T-cell (primary cell): ENCODE results near the gene RAB11FIP4. TPM values are rescaled to one million over a fixed set of nuclear protein-coding genes. Genes with fewer than 3 reads are reported as not detected.

Experiments used
- ATAC-seq, 4 experiments: fragments of 200-7000 bp in 3 of 4; fragments of 150-1000 bp in 1 of 4; cut with Tn5 transposase; replicated peaks in 1 of 4; 1 replicate in 3 of 4; 2 replicates in 1 of 4; pipeline ENCODE4 v1.10.0; 2021; ENCODE audit warnings: moderate library complexity in 3 of 4, mild to moderate bottlenecking in 2 of 4, moderate number of reproducible peaks in 1 of 4
- CTCF ChIA-PET, 2 donors: fragments of 300-600 bp; sonication (Branson Sonifier 250); formaldehyde crosslinking; loops; one replicate each; lab custom pipeline; 2022; ENCODE audit warnings: antibody characterized with exemption in 2 of 2; lab: Charles Lee
- POLR2A ChIA-PET, 2 donors: fragments of 300-600 bp; sonication (Branson Sonifier 250); formaldehyde crosslinking; loops; one replicate each; lab custom pipeline; 2022; ENCODE audit warnings: antibody characterized with exemption in 2 of 2; lab: Charles Lee
- DNase-seq, 35 experiments: peaks; one replicate each; pipeline versions ENCODE4 v3.0.0 to v3.0.0-alpha.2; 2013 to 2023
- H3K27ac ChIP-seq: one replicate; pipeline ENCODE4 v1.5.1; 2013; ENCODE audit warnings: low read length
- H3K27me3 ChIP-seq, 2 experiments: replicated peaks in 1 of 2; 1 replicate in 1 of 2; 2 replicates in 1 of 2; pipeline versions ENCODE4 v1.6.1 to v1.7.0; 2013; ENCODE audit warnings: low read length in 1 of 2, mixed read lengths in 1 of 2; ENCODE audit not compliant: control insufficient read depth in 2 of 2, insufficient read depth in 2 of 2; ENCODE audit errors: extremely low read depth in 1 of 2
- H3K36me3 ChIP-seq, 2 donors: 1 replicate in 1 of 2; 2 replicates in 1 of 2; pipeline versions ENCODE4 v1.6.1 to v1.7.0; 2013; ENCODE audit warnings: low read length in 1 of 2; ENCODE audit not compliant: control insufficient read depth in 2 of 2, insufficient read depth in 1 of 2; ENCODE audit errors: extremely low read depth in 1 of 2
- H3K4me1 ChIP-seq, 2 experiments: 1 replicate in 1 of 2; 2 replicates in 1 of 2; pipeline versions ENCODE4 v1.6.1 to v1.7.0; 2013; ENCODE audit warnings: low read length in 2 of 2, mixed read lengths in 1 of 2; ENCODE audit not compliant: insufficient read depth in 2 of 2, control insufficient read depth in 1 of 2; ENCODE audit errors: extremely low read depth in 1 of 2
- H3K4me3 ChIP-seq, 2 donors: 1 replicate in 1 of 2; 2 replicates in 1 of 2; pipeline versions ENCODE4 v1.5.1 to v1.7.0; 2013; ENCODE audit warnings: mild to moderate bottlenecking in 2 of 2, low read length in 1 of 2, moderate library complexity in 1 of 2; ENCODE audit not compliant: control insufficient read depth in 1 of 2; ENCODE audit errors: extremely low read depth in 1 of 2
- H3K9me3 ChIP-seq: 2 replicates; pipeline ENCODE4 v1.7.0; 2013
- H3K27ac Mint-ChIP-seq, 2 donors: one replicate each; pipeline ENCODE4 v1.8.0; 2020 to 2021; ENCODE audit warnings: mild to moderate bottlenecking in 2 of 2, mixed read lengths in 2 of 2
- H3K27me3 Mint-ChIP-seq, 2 donors: one replicate each; pipeline ENCODE4 v1.8.0; 2021 to 2022; ENCODE audit warnings: mixed read lengths in 2 of 2
- H3K36me3 Mint-ChIP-seq: one replicate; pipeline ENCODE4 v1.8.0; 2021; ENCODE audit warnings: mixed read lengths
- H3K4me1 Mint-ChIP-seq, 3 donors: one replicate each; pipeline ENCODE4 v1.8.0; 2020 to 2022; ENCODE audit warnings: mixed read lengths in 3 of 3, mild to moderate bottlenecking in 1 of 3
- H3K4me3 Mint-ChIP-seq, 3 donors: one replicate each; pipeline ENCODE4 v1.8.0; 2020 to 2022; ENCODE audit warnings: mild to moderate bottlenecking in 3 of 3, mixed read lengths in 3 of 3, moderate library complexity in 3 of 3
- H3K9me3 Mint-ChIP-seq, 3 donors: one replicate each; pipeline ENCODE4 v1.8.0; 2020 to 2022; ENCODE audit warnings: mixed read lengths in 3 of 3
- WGBS: methylation state at CpG from one replicate; pipeline ENCODE4 v1.1.5; 2013; ENCODE audit warnings: missing lambda C conversion rate; ENCODE audit not compliant: insufficient coverage; 5-methylcytosine and 5-hydroxymethylcytosine counted together
- total RNA-seq, 35 experiments: library from RNA in 6 of 35; stranded (reverse) in 6 of 35; fragments of 120-200 nt in 1 of 35; gene quantifications; one replicate each; pipeline versions ENCODE4 v1.2.1 to v1.2.4 and lab custom pipeline; 2013 to 2026

Gene RAB11FIP4
- total RNA-seq, 5 donors from 2014 or later (not counting 1 experiment from before 2014, with no cell fraction given), result 45.6 to 72.6 (median 50.1) TPM

DNA sequence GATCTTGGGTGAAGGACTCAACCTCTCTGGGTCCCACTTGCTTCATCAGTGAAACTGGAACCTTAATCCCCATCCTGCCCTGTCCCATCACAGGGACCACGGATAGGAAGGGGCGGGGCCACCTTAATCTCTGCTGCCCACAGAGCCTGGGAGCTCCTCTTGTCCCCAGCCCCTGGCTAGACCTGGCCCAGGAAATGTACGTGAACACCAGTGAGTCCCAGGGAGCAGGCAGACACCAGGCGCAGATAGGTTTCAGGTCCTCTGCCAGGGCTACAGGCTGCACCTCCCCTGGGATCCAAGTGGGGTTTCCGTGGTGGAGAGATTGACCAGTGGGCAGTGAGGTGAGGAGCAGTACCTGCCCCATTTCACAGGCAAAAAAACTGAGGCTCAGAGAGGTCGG lies 21.0 kb downstream of the RAB11FIP4 start:
- Mint-ChIP-seq H3K27ac (no peak overlapping the region), H3K4me3 (no peak overlapping the region), H3K9me3 (no peaks in the 10 kb centered on the region), H3K36me3 (no peaks in the 10 kb centered on the region), H3K27me3 (no peaks in the 10 kb centered on the region), H3K4me1 (no peaks in the 10 kb centered on the region)
- no peak overlapping the region for H3K27ac ChIP-seq
- POLR2A ChIA-PET, result no interaction called here
- H3K27me3 ChIP-seq, result peaks cover 0 to 24% of the 10 kb centered on the region in 2 experiments
- H3K36me3 ChIP-seq, result no peaks in the 10 kb centered on the region
- WGBS, result 81% methylated on average over 6 of the region's 6 CpGs
- CTCF ChIA-PET, result interaction anchor here in 1 of 2 donors (0.5 kb wide), 1 partner anchor 9 kb away, joined by 5 read pairs; no protein-coding TSS in a partner anchor
- no peaks in the 10 kb centered on the region for H3K9me3 ChIP-seq
- DNase-seq (no peak), ATAC-seq (no peak)
- H3K4me1 ChIP-seq, result no peaks in the 10 kb centered on the region
- no peak overlapping the region for H3K4me3 ChIP-seq

DNA sequence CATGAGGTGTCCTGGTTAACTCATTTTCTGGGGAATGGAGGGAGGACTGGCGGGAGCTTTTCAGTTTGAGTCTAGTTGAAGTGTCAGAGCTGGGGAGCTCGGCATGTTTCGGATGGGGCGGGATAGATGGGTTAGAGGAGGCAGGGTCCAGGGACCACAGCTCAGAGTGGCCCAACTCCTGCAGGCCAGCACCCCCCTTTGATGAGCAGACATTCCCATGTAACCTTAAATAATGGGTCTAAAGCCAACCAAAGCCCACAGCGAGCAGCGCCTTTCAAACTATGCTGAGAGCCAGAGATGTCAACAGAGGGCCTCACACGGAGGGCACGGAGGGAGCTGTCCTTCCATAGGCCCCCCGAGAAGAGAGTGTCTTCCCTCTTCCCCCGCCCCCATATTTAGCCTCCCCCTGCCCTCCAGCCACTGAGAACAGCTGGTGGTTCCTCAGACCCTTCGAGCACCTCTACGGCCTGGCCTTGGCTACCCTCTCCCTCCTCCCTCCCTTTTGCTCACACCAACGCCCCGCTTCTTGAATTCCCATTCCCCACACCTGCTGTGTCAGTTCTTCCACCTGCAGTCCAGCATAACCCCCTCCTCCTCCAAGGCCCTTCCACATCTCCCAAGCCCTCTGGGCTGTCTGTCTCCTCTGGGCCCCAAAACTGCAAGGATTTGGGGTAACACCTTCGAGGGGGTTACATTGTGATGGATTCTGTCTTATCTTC lies 21.8 kb downstream of the RAB11FIP4 start:
- no peak for ATAC-seq
- no peaks in the 10 kb centered on the region for H3K36me3 Mint-ChIP-seq

DNA sequence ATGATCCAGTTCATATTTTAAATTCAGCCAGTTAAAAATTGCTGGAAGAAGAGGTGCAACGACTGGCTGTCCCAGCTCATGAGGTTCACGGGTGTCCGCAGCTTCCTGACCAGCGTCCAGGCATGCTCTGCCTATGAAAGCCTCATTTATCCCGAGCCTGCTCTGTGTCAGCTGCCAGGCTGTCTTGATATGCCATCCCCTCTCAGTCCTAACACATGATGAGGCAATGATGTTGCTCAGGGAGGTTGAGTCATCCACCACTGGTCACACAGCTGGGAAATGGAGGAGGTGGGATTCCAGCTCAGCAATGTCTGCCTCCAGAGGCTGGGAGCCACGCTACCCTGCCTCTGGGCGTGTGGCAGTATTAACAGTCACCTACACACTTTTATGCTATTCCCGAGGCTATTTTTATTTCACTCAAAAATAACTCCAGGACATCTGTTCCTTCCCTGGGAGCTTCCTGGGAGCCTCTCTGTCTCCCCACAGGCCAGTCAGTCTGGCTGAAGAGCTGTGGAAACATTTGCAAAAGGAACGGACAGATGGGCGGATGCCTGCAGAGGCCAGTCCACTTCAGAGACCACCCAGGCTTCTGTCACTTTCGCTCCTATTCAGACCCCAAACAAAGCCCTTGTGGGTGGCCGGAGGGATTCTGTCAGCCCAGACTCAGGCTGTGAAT lies 22.5 kb downstream of the RAB11FIP4 start:
- H3K27me3 Mint-ChIP-seq, result no peaks in the 10 kb centered on the region
- CTCF ChIA-PET, result no interaction called here
- DNase-seq, result no peak
- no peaks in the 10 kb centered on the region for H3K4me1 Mint-ChIP-seq
- Histone ChIP-seq H3K36me3 (no peaks in the 10 kb centered on the region), H3K27me3 (peaks cover 0 to 19% of the 10 kb centered on the region in 2 experiments), H3K27ac (no peak overlapping the region), H3K4me1 (no peaks in the 10 kb centered on the region), H3K4me3 (no peak overlapping the region), H3K9me3 (no peaks in the 10 kb centered on the region)
- 68% methylated on average over 5 of the region's 12 CpGs for WGBS
- H3K27ac Mint-ChIP-seq, result no peak overlapping the region
- POLR2A ChIA-PET, result no interaction called here
- no peaks in the 10 kb centered on the region for H3K36me3 Mint-ChIP-seq
- H3K9me3 Mint-ChIP-seq, result no peaks in the 10 kb centered on the region
- no peak overlapping the region for H3K4me3 Mint-ChIP-seq
- no peak for ATAC-seq

More for the DNA sequence above, 21.8 kb downstream of the RAB11FIP4 start:
- no peaks in the 10 kb centered on the region for H3K9me3 Mint-ChIP-seq
- Histone ChIP-seq H3K4me3 (no peak overlapping the region), H3K4me1 (no peaks in the 10 kb centered on the region), H3K9me3 (no peaks in the 10 kb centered on the region), H3K27me3 (peaks cover 0 to 24% of the 10 kb centered on the region in 2 experiments), H3K27ac (no peak overlapping the region), H3K36me3 (no peaks in the 10 kb centered on the region)
- no peaks in the 10 kb centered on the region for H3K4me1 Mint-ChIP-seq
- H3K27me3 Mint-ChIP-seq, result no peaks in the 10 kb centered on the region
- ChIA-PET CTCF (interaction anchor here in 1 of 2 donors (0.5 kb wide), 1 partner anchor 8 kb away, joined by 5 read pairs; no protein-coding TSS in a partner anchor), POLR2A (no interaction called here)
- 96% methylated on average over 4 of the region's 15 CpGs for WGBS
- DNase-seq, result no peak
- no peak overlapping the region for H3K27ac Mint-ChIP-seq
- no peak overlapping the region for H3K4me3 Mint-ChIP-seq

DNA sequence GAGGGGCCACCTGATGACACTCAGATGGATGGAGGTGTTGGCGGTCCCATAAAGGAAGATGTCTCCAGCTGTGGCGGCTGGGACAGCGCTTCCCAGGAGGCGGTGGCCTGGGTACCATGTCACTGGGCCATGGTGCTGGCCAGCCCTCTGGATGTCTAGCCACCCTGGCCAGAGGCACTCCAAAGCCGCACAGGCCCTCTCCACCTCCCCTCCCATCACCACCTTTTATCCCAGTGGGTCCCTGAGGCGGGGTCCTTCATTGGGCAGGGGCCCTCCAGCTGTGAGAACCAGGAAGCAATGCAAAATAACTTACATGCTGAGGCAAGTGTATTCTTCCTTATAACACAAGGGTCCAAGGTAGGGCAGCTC lies 23.1 kb downstream of the RAB11FIP4 start:
- H3K9me3 ChIP-seq, result no peaks in the 10 kb centered on the region
- no peak overlapping the region for H3K27ac ChIP-seq
- Mint-ChIP-seq H3K27ac (no peak overlapping the region), H3K36me3 (no peaks in the 10 kb centered on the region), H3K9me3 (no peaks in the 10 kb centered on the region), H3K4me1 (no peaks in the 10 kb centered on the region), H3K4me3 (no peak overlapping the region), H3K27me3 (no peaks in the 10 kb centered on the region)
- WGBS, result 92% methylated on average over 6 of the region's 6 CpGs
- H3K4me1 ChIP-seq, result no peaks in the 10 kb centered on the region
- POLR2A ChIA-PET, result no interaction called here
- CTCF ChIA-PET, result no interaction called here
- no peak overlapping the region for H3K4me3 ChIP-seq
- no peaks in the 10 kb centered on the region for H3K36me3 ChIP-seq
- H3K27me3 ChIP-seq, result peaks cover 0 to 19% of the 10 kb centered on the region in 2 experiments
- DNase-seq (no peak), ATAC-seq (no peak)

DNA sequence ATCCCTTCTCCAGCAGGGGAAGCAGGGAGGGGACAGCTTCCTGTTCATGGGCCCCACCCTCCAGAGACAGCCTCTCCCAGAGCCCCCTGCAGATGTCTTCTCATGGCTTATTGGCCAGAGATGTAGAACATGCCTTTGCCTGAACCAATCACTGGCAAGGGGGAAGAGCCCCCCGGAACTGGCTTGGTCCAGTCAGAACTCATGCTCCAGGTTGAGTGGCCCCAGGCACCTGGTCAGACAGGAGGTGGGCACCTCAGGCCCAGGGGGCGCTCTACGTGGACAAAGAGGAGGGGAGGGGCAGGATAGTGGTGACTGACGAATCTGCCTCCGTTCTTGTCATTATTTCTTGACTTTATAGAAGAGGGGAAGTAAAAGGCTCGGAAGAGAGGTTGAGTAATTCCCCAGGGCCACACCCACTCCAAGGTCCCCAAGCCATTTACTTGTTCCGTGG lies 23.6 kb downstream of the RAB11FIP4 start:
- H3K27ac Mint-ChIP-seq, result no peak overlapping the region
- 86% methylated on average over 1 of the region's 7 CpGs for WGBS
- POLR2A ChIA-PET, result no interaction called here
- H3K27me3 ChIP-seq, result peaks cover 0 to 19% of the 10 kb centered on the region in 2 experiments
- H3K4me3 ChIP-seq, result no peak overlapping the region
- ATAC-seq (no peak), DNase-seq (no peak)
- no peaks in the 10 kb centered on the region for H3K36me3 Mint-ChIP-seq
- H3K4me3 Mint-ChIP-seq, result no peak overlapping the region
- no peaks in the 10 kb centered on the region for H3K4me1 Mint-ChIP-seq
- no peaks in the 10 kb centered on the region for H3K9me3 ChIP-seq
- no peaks in the 10 kb centered on the region for H3K9me3 Mint-ChIP-seq
- no peak overlapping the region for H3K27ac ChIP-seq
- no peaks in the 10 kb centered on the region for H3K27me3 Mint-ChIP-seq
- no peaks in the 10 kb centered on the region for H3K4me1 ChIP-seq
- no peaks in the 10 kb centered on the region for H3K36me3 ChIP-seq
- CTCF ChIA-PET, result no interaction called here

DNA sequence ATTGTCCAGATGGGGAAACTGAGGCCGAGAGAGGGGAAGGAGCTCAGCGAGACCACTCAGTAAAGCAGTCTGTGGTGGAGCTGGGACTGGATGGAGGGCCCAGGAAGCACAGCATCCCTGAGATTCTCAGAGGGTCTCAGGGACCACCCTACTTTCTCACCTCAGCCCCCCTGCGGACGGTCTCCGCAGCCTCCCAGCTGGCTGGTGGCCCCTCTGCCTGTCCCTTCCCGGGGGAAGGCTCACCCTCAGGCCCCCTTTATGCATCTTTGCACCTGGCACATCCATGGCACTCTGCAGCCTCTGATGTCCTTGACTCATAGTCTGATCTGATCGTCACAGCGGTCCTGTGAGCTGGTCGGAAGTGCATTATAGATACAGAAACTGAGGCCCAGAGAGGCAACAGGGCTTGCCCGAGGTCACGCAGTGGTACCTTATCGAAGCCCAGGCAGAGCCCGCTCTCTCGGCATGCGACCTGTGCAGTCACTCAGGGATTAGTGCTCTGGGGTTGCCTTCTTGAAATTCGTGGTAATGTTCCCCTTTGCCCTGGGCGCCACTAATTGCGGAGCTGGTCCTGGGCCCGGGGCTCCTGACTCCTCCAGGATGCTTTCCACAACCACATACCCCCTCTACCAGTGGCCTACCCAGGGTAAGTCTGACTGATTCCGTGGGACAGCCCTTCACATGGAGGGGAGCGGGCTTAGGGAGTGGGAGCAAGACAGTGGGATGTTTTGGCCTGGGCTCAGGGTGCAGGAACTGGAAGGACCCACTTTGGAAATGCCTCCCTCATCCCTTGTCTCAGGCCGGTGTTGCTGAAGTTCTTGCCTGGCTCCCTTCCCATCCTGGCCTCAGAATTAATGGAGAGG lies 24.4 kb downstream of the RAB11FIP4 start:
- Mint-ChIP-seq H3K4me1 (no peaks in the 10 kb centered on the region), H3K27me3 (no peaks in the 10 kb centered on the region), H3K36me3 (no peaks in the 10 kb centered on the region), H3K27ac (no peak overlapping the region), H3K9me3 (no peaks in the 10 kb centered on the region), H3K4me3 (no peak overlapping the region)
- Histone ChIP-seq H3K9me3 (no peaks in the 10 kb centered on the region), H3K27me3 (peaks cover 0 to 19% of the 10 kb centered on the region in 2 experiments), H3K4me3 (no peak overlapping the region), H3K4me1 (no peaks in the 10 kb centered on the region), H3K36me3 (no peaks in the 10 kb centered on the region), H3K27ac (no peak overlapping the region)
- CTCF ChIA-PET, result interaction anchor here in 1 of 2 donors (0.7 kb wide), 1 partner anchor 1273 kb away, joined by 4 read pairs; no protein-coding TSS in a partner anchor
- no peak for ATAC-seq
- WGBS, result 88% methylated on average over 15 of the region's 22 CpGs
- no peak for DNase-seq
- POLR2A ChIA-PET, result interaction anchor here in 1 of 2 donors (0.7 kb wide), 1 partner anchor 53 kb away, joined by 10 read pairs; no protein-coding TSS in a partner anchor
